Lower leg skin (tissue), 3 donors: ENCODE data around the gene SYT5.

ENCODE experiments used
- POLR2A ChIP-seq, 2 donors: fragments of 450-650 bp; IDR thresholded peaks; one replicate each; pipeline ENCODE4 v1.6.1; 2016 to 2017; ENCODE audit warnings: antibody characterized with exemption in 2 of 2, mild to moderate bottlenecking in 1 of 2, moderate library complexity in 1 of 2
- TF ChIP-seq, protein P1 (sequence below), 3 donors: fragments of 450-650 bp; IDR thresholded peaks; one replicate each; pipeline ENCODE4 v1.5.1; 2016; ENCODE audit warnings: antibody characterized with exemption in 3 of 3, mild to moderate bottlenecking in 3 of 3, moderate library complexity in 2 of 3

DNA sequence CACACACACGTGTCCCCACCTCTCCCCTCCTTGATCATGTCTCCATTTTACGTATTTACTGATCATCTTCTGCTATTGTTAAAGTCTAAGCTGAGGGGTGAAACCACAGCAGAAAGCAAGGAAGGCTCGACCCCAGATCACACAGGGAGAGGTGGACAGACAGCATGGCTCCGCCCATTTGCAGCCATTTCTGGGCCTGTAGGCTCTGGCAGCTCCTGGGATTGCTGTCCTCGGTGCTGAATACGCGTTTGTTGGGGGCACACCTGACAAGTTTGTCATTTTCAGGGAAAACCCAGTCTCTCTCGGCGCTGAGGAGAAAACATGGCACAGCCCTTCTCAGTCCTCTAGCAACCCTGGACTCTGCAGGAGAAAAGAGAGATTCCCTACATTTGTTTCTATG lies 40.4 kb upstream of the SYT5 start:
- TF ChIP-seq, protein P1, sequence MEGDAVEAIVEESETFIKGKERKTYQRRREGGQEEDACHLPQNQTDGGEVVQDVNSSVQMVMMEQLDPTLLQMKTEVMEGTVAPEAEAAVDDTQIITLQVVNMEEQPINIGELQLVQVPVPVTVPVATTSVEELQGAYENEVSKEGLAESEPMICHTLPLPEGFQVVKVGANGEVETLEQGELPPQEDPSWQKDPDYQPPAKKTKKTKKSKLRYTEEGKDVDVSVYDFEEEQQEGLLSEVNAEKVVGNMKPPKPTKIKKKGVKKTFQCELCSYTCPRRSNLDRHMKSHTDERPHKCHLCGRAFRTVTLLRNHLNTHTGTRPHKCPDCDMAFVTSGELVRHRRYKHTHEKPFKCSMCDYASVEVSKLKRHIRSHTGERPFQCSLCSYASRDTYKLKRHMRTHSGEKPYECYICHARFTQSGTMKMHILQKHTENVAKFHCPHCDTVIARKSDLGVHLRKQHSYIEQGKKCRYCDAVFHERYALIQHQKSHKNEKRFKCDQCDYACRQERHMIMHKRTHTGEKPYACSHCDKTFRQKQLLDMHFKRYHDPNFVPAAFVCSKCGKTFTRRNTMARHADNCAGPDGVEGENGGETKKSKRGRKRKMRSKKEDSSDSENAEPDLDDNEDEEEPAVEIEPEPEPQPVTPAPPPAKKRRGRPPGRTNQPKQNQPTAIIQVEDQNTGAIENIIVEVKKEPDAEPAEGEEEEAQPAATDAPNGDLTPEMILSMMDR (IDR thresholded peaks at IDR 0.05), result no peak
- no peak for TF ChIP-seq POLR2A (IDR thresholded peaks at IDR 0.05)
